ENCODE data around the gene FOXO6.

DNA sequence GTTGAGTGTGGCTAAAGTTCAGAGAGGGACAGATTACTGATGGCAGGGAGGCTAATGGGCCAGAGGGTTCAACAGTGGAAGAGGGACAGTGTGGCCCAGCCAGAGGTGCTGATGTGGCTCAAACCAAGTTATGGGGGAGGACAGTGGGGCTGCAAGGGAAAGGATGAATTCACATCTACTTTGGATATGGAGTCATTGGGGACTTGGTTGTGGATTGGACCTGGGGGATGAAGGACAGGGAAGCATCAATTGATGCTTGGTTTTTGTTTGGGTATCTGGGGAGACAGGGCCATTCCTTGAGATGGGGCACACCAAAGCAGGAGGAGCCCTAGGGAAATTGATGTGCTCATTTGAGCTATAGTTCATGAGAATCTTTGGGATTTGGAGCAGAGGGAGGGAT lies 23.3 kb downstream of the FOXO6 start:
- TF ChIP-seq, protein P1, sequence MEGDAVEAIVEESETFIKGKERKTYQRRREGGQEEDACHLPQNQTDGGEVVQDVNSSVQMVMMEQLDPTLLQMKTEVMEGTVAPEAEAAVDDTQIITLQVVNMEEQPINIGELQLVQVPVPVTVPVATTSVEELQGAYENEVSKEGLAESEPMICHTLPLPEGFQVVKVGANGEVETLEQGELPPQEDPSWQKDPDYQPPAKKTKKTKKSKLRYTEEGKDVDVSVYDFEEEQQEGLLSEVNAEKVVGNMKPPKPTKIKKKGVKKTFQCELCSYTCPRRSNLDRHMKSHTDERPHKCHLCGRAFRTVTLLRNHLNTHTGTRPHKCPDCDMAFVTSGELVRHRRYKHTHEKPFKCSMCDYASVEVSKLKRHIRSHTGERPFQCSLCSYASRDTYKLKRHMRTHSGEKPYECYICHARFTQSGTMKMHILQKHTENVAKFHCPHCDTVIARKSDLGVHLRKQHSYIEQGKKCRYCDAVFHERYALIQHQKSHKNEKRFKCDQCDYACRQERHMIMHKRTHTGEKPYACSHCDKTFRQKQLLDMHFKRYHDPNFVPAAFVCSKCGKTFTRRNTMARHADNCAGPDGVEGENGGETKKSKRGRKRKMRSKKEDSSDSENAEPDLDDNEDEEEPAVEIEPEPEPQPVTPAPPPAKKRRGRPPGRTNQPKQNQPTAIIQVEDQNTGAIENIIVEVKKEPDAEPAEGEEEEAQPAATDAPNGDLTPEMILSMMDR (conservative IDR thresholded peaks at IDR 0.05 in 1 of 2, IDR thresholded peaks at IDR 0.05 in 1 of 2; ENCODE audit: low read depth in 1 of 2, low read length in 2 of 2) = no peak
- TF ChIP-seq EZH2 (IDR thresholded peaks at IDR 0.05; ENCODE audit: low read length, missing control alignments) = no peak

Data from fibroblast of lung (primary cell).